HS-27A (cell line): Measurements from ENCODE around the gene MEF2C.

ENCODE experiments used
- DNase-seq: peaks from one replicate; pipeline ENCODE4 v3.0.0-alpha.2; 2012; ENCODE audit warnings: low read depth, missing footprints

MEF2C gene

GRCh38 chr5:88687373-88687911 is 195.5 kb downstream of the MEF2C start:
- no peak for DNase-seq

- no peak for DNase-seq
Measured at GRCh38 chr5:88686726-88687125, 196.3 kb downstream of the MEF2C start.

- no peak for DNase-seq
Measured at GRCh38 chr5:88685591-88686541, 197.1 kb downstream of the MEF2C start.

- DNase-seq, result no peak
Measured at GRCh38 chr5:88683506-88684135, 199.4 kb downstream of the MEF2C start.

GRCh38 chr5:88682881-88683361 is 200.1 kb downstream of the MEF2C start:
- DNase-seq, result no peak

- DNase-seq, result no peak
Measured at GRCh38 chr5:88682131-88682530, 200.9 kb downstream of the MEF2C start.

- DNase-seq, result no peak
Measured at GRCh38 chr5:88681211-88681803, 201.7 kb downstream of the MEF2C start.

- no peak for DNase-seq
Measured at GRCh38 chr5:88680253-88681132, 202.5 kb downstream of the MEF2C start.

- no peak for DNase-seq
Measured at GRCh38 chr5:88679638-88680037, 203.3 kb downstream of the MEF2C start.

GRCh38 chr5:88678770-88679381 is 204.1 kb downstream of the MEF2C start:
- DNase-seq, result no peak

GRCh38 chr5:88677943-88678769 is 204.8 kb downstream of the MEF2C start:
- no peak for DNase-seq

- DNase-seq, result no peak
Measured at GRCh38 chr5:88677376-88677895, 205.5 kb downstream of the MEF2C start.

GRCh38 chr5:88676637-88677375 is 206.2 kb downstream of the MEF2C start:
- DNase-seq, result no peak

- DNase-seq, result no peak
Measured at GRCh38 chr5:88675708-88676636, 207.0 kb downstream of the MEF2C start.

- DNase-seq, result no peak
Measured at GRCh38 chr5:88675168-88675707, 207.7 kb downstream of the MEF2C start.

GRCh38 chr5:88674356-88675167 is 208.4 kb downstream of the MEF2C start:
- DNase-seq, result no peak
